ENCODE measurements around the gene COA5. TPM values are rescaled to one million over a fixed set of nuclear protein-coding genes. Genes with fewer than 3 reads are reported as not detected.

Gene COA5
- total RNA-seq, 6 experiments from 2014 or later, result 12.5 to 16.9 (median 15.7) TPM

- H3K27ac Mint-ChIP-seq, result peak overlapping the region; percentile 13; the same call in 1 of the 2 replicates
- no peak overlapping the region for H3K4me3 Mint-ChIP-seq
- peaks cover 26% of the 10 kb centered on the region for H3K36me3 Mint-ChIP-seq (ENCODE audit: low read depth)
- H3K27me3 Mint-ChIP-seq (ENCODE audit: insufficient read depth), result no peaks in the 10 kb centered on the region
- TF ChIP-seq CTCF (IDR thresholded peaks at IDR 0.05), result peak; percentile 93
- peaks cover 23% of the 10 kb centered on the region for H3K4me1 Mint-ChIP-seq (ENCODE audit: low read depth)
- no peaks in the 10 kb centered on the region for H3K9me3 Mint-ChIP-seq
- DNase-seq, result no peak
These were observed 39.0 kb downstream of the COA5 start for GRCh38 chr2:98569197-98569793.

- no peak for TF ChIP-seq CTCF (IDR thresholded peaks at IDR 0.05)
- H3K4me3 Mint-ChIP-seq, result 0 out of 2 replicates have a peak overlapping the region, but pooled peaks have one; percentile 5
- H3K4me1 Mint-ChIP-seq (ENCODE audit: low read depth), result peaks cover 23% of the 10 kb centered on the region
- peak; percentile 75 for DNase-seq
- H3K27me3 Mint-ChIP-seq (ENCODE audit: insufficient read depth), result no peaks in the 10 kb centered on the region
- peak overlapping the region; percentile 69 for H3K27ac Mint-ChIP-seq
- no peaks in the 10 kb centered on the region for H3K9me3 Mint-ChIP-seq
- H3K36me3 Mint-ChIP-seq (ENCODE audit: low read depth), result peaks cover 19% of the 10 kb centered on the region
These were observed 40.0 kb downstream of the COA5 start for GRCh38 chr2:98568161-98568956.

- Mint-ChIP-seq H3K9me3 (no peaks in the 10 kb centered on the region), H3K27me3 (ENCODE audit: insufficient read depth) (no peaks in the 10 kb centered on the region), H3K27ac (no peak overlapping the region), H3K4me1 (ENCODE audit: low read depth) (peaks cover 29% of the 10 kb centered on the region), H3K4me3 (no peak overlapping the region), H3K36me3 (ENCODE audit: low read depth) (peaks cover 18% of the 10 kb centered on the region)
- DNase-seq, result no peak
- TF ChIP-seq CTCF (IDR thresholded peaks at IDR 0.05), result no peak
These were observed 42.4 kb downstream of the COA5 start for GRCh38 chr2:98565941-98566340.

- Mint-ChIP-seq H3K27ac (no peak overlapping the region), H3K4me3 (no peak overlapping the region), H3K4me1 (ENCODE audit: low read depth) (peaks cover 35% of the 10 kb centered on the region), H3K9me3 (no peaks in the 10 kb centered on the region), H3K27me3 (ENCODE audit: insufficient read depth) (no peaks in the 10 kb centered on the region), H3K36me3 (ENCODE audit: low read depth) (peaks cover 18% of the 10 kb centered on the region)
- no peak for DNase-seq
- no peak for TF ChIP-seq CTCF (IDR thresholded peaks at IDR 0.05)
These were observed 42.9 kb downstream of the COA5 start for GRCh38 chr2:98565286-98565860.

GRCh38 chr2:98564541-98565132, 43.7 kb downstream of the COA5 start:
- Mint-ChIP-seq H3K4me3 (no peak overlapping the region), H3K4me1 (ENCODE audit: low read depth) (peaks cover 42% of the 10 kb centered on the region), H3K36me3 (ENCODE audit: low read depth) (peaks cover 14% of the 10 kb centered on the region), H3K27me3 (ENCODE audit: insufficient read depth) (no peaks in the 10 kb centered on the region; the same call in 1 of the 2 replicates), H3K27ac (no peak overlapping the region), H3K9me3 (no peaks in the 10 kb centered on the region)
- DNase-seq, result no peak
- TF ChIP-seq CTCF (IDR thresholded peaks at IDR 0.05), result no peak
